ENCODE results near the gene CAPZA2.
A peak's percentile ranks its signal among the peaks of the same experiment; 100 is the strongest.
"Not testable (repeated sequence)": the region's sequence is repeated elsewhere in the genome, so short reads cannot be mapped to it uniquely, and the experiment has no call there.

The CAPZA2 gene

DNA sequence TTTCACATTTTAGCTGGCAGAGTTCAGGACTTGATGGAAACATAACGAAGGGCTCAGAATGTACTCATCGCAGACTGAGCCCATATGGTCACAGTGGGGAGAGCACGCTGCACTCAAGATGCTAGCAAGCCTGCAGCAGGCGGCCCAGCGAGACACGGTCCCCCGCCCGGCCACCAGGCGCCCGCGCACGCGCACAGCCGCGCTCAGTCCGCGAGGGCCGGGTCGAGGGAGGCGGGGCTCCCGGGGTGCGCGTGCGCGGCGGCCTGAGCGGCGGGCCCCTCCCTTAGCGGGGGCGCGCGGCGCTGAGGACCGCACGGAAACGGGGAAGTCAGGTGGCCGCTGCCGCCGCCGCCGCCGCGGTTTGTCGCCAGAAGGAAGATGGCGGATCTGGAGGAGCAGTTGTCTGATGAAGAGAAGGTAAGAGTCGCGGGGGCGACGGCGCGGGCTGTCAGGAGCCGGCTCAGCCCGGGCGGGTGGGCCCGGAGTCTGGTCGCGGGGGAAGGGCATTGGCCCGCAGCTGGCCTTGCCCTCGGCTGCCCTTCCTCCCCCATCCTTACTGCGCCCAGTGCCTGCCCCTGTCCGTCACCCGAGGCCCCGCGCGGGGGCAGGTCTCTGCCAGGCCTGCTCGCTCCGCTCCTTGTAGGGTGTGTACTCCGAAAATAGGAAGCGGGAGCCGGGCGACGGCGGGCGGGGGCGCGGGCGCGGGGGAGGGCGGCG is at the start of gene CAPZA2:
CAPZA2 (plus strand) TSS at position 354 of the 717 bp plus-strand sequence; CDS start at position 379, 25 bp downstream.
- H3K4me3 ChIP-seq, result peak within 1 kb of the TSS; percentile 91
- no peaks in the 10 kb centered on the region for H3K27me3 ChIP-seq (ENCODE audit: low read depth)
- in situ Hi-C loops (cut with MboI; ENCODE audit: low sequenced_read_pairs), result no loop called here

DNA sequence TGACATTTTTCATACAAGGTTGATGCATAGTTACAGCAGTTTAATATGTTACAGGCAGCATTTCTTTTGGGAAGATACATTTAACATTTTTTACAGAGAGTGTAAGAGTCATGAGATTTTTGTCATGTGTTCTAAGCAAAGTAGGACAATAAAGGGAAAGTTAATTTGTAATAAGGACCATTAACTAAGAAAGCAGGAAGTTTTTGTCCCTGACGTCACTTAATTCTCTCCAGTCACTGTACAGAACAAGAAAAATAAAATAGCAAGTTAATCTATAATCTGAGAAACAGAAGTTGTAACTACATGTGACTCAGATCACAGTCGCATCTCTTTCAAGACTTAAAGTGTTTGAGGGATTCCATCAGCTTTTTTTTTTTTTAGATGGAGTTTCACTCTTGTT is 49.5 kb upstream of the CAPZA2 start:
- Histone ChIP-seq H3K4me3 (no peak overlapping the region), H3K27me3 (ENCODE audit: low read depth) (no peaks in the 10 kb centered on the region), H3K4me1 (peaks cover 4% of the 10 kb centered on the region), H3K9me3 (no peaks in the 10 kb centered on the region), H3K36me3 (replicated peaks) (no peaks in the 10 kb centered on the region)
- in situ Hi-C loops (cut with MboI; ENCODE audit: low sequenced_read_pairs), result loop anchor here (5.0 to 25.0 kb wide), 4 partner anchors 151 to 651 kb away; partner anchors contain the start of gene MET
- no peak for DNase-seq (ENCODE audit: low spot score in 2 of 2)

More for the DNA sequence above, at the start of gene CAPZA2:
- DNase-seq (ENCODE audit: low spot score in 2 of 2), result peak; percentile 85 to 94
- Histone ChIP-seq H3K9me3 (no peaks in the 10 kb centered on the region), H3K4me1 (peaks cover 8% of the 10 kb centered on the region), H3K36me3 (replicated peaks) (no peaks in the 10 kb centered on the region)

DNA sequence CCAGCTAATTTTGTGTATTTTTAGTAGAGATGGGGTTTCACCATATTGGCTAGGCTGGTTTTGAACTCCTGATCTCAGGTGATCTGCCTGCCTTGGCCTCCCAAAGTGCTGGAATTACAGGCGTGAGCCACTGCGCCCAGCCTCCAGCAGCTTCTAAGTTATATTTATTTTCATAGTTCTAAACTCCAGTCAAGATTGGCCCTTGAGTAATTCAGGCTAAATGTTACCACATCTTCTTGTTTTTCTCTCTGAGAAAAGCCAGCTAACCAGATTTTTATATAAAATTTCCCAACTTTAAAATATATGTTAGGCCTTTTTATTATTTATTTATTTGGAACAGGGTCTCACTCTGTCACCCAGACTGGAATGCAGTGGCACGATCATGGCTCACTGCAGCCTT is 49.0 kb upstream of the CAPZA2 start:
- in situ Hi-C loops (cut with MboI; ENCODE audit: low sequenced_read_pairs), result loop anchor here (5.0 to 25.0 kb wide), 4 partner anchors 151 to 651 kb away; partner anchors contain the start of gene MET
- not testable (repeated sequence) for DNase-seq (ENCODE audit: low spot score in 2 of 2); H3K27me3 ChIP-seq (ENCODE audit: low read depth); H3K9me3 ChIP-seq; H3K4me1 ChIP-seq; H3K4me3 ChIP-seq; H3K36me3 ChIP-seq (replicated peaks)

DNA sequence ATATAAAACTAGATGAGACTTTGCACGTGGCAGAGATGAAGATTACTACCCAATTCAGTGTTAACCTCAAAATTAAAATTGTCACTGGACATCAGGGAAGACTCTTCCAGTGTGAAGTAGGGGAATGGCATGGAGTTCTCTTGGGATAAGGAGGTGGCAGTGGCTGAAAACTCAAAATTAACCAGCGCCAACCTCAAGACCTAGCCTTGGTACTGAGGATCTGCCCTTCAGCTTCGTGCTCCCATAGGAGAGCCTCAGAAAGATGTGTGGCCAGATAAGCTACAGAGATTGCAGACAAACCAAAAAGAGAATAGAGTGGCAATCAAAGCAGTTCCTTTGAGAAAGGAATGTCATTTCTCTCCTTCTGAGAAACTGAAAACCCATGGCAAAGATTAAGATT is 47.3 kb upstream of the CAPZA2 start:
- H3K9me3 ChIP-seq, result no peaks in the 10 kb centered on the region
- no peaks in the 10 kb centered on the region for H3K27me3 ChIP-seq (ENCODE audit: low read depth)
- no peak for DNase-seq (ENCODE audit: low spot score in 2 of 2)
- H3K4me3 ChIP-seq, result no peak overlapping the region
- no peaks in the 10 kb centered on the region for H3K4me1 ChIP-seq
- no peaks in the 10 kb centered on the region for H3K36me3 ChIP-seq (replicated peaks)
- in situ Hi-C loops (cut with MboI; ENCODE audit: low sequenced_read_pairs), result loop anchor here (10.0 to 25.0 kb wide), 3 partner anchors 153 to 653 kb away; partner anchors contain the start of gene MET

DNA sequence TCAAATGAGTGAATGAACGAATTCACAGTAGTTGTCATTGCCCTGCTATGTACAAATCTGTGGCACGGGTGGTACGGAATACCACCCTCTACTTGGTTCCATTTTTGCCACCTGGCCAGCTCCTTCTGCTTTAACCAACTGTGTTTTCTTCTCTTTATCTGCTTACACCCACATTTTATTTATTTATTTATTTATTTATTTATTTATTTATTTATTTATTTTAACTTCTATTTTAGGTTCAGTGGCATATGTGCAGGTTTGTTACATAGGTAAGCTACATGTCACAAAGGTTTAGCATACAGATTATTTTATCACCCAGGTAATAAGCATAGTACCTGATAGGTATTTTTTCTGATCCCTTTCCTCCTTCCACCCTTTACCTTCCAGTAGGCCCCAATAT is 42.2 kb upstream of the CAPZA2 start:
- no peak for DNase-seq (ENCODE audit: low spot score in 2 of 2)
- Histone ChIP-seq H3K4me3 (no peak overlapping the region), H3K9me3 (no peaks in the 10 kb centered on the region), H3K27me3 (ENCODE audit: low read depth) (peaks cover 4% of the 10 kb centered on the region; the same call in 1 of the 2 replicates), H3K36me3 (replicated peaks) (no peaks in the 10 kb centered on the region), H3K4me1 (no peaks in the 10 kb centered on the region)
- in situ Hi-C loops (cut with MboI; ENCODE audit: low sequenced_read_pairs), result loop anchor here (25.0 kb wide), 2 partner anchors 158 to 658 kb away; partner anchors contain the start of gene MET

DNA sequence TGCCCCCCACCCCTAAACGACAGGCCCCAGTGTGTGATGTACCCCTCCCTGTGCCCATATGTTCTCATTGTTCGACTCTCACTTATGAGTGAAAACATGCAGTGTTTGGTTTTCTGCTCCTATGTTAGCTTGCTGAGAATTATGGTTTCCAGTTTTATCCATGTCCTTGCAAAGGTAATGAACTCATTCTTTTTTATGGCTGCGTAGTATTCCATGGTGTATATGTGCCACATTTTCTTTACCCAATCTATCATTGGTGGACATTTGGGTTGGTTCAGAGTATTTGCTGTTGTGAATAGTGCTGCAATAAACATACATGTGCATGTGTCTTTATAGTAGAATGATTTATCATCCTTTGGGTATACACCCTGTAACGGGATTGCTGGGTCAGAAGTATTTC is 40.7 kb upstream of the CAPZA2 start:
- not testable (repeated sequence) for H3K27me3 ChIP-seq (ENCODE audit: low read depth); H3K9me3 ChIP-seq; H3K4me1 ChIP-seq; DNase-seq (ENCODE audit: low spot score in 2 of 2); H3K4me3 ChIP-seq; H3K36me3 ChIP-seq (replicated peaks)
- in situ Hi-C loops (cut with MboI; ENCODE audit: low sequenced_read_pairs), result loop anchor here (25.0 kb wide), 2 partner anchors 159 to 659 kb away; partner anchors contain the start of gene MET

DNA sequence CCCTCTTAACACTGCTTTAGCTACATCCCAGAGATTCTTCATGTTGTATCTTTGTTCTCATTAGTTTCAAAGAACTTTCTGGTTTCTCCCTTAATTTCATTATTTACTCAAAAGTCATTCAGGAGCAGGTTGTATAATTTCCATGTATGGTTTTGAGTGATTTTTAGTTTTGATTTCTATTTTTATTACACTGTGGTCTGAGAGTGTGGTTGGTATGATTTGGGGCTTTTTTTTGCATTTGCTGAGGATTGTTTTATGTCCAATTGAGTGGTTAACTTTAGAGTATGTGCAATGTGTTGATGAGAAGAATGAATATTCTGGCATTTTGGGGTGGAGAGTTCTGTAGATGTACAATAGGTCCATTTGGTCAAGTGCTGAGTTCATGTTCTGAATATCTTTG is 37.9 kb upstream of the CAPZA2 start:
- no peaks in the 10 kb centered on the region for H3K36me3 ChIP-seq (replicated peaks)
- DNase-seq (ENCODE audit: low spot score in 2 of 2), result no peak
- H3K27me3 ChIP-seq (ENCODE audit: low read depth), result peaks cover 5% of the 10 kb centered on the region
- no peaks in the 10 kb centered on the region for H3K9me3 ChIP-seq
- in situ Hi-C loops (cut with MboI; ENCODE audit: low sequenced_read_pairs), result loop anchor here (25.0 kb wide), 2 partner anchors 162 to 662 kb away; partner anchors contain the start of gene MET
- no peak overlapping the region for H3K4me3 ChIP-seq
- H3K4me1 ChIP-seq, result no peaks in the 10 kb centered on the region

GRCh38 chr7:116828281-116828680 is 34.1 kb upstream of the CAPZA2 start:
- no peak overlapping the region for H3K4me3 ChIP-seq
- H3K27me3 ChIP-seq (ENCODE audit: low read depth), result peaks cover 5% of the 10 kb centered on the region
- in situ Hi-C loops (cut with MboI; ENCODE audit: low sequenced_read_pairs), result no loop called here
- DNase-seq (ENCODE audit: low spot score in 2 of 2), result no peak
- H3K9me3 ChIP-seq, result no peaks in the 10 kb centered on the region
- H3K4me1 ChIP-seq, result no peaks in the 10 kb centered on the region
- H3K36me3 ChIP-seq (replicated peaks), result no peaks in the 10 kb centered on the region

- Histone ChIP-seq H3K4me3 (no peak overlapping the region), H3K4me1 (no peaks in the 10 kb centered on the region), H3K9me3 (no peaks in the 10 kb centered on the region), H3K36me3 (replicated peaks) (no peaks in the 10 kb centered on the region), H3K27me3 (ENCODE audit: low read depth) (peaks cover 4% of the 10 kb centered on the region)
- DNase-seq (ENCODE audit: low spot score in 2 of 2), result no peak
- in situ Hi-C loops (cut with MboI; ENCODE audit: low sequenced_read_pairs), result no loop called here
Observed at GRCh38 chr7:116829041-116829440, 33.3 kb upstream of the CAPZA2 start.

DNA sequence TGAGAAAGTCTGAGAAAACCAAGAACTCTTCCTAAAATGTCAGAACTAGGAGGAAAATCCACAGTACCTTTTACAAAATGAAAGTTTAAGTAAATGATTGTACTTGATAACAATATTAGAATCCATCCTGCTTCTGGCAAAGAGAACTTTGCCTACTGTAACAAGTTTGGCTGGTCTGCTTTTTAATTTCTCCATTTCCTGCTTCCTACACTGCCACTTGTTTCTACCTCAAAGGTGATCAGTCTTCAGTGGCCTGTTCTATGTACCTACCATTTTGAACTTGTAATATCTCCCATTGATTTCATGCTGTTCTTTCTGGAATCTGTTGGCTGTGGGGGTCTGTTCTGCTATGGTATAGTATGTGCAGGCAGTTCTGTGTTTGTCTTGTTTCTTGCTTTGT is 32.9 kb upstream of the CAPZA2 start:
- in situ Hi-C loops (cut with MboI; ENCODE audit: low sequenced_read_pairs), result no loop called here
- Histone ChIP-seq H3K36me3 (replicated peaks) (no peaks in the 10 kb centered on the region), H3K9me3 (no peaks in the 10 kb centered on the region), H3K4me1 (no peaks in the 10 kb centered on the region), H3K4me3 (no peak overlapping the region), H3K27me3 (ENCODE audit: low read depth) (peaks cover 2% of the 10 kb centered on the region; the same call in 1 of the 2 replicates)
- DNase-seq (ENCODE audit: low spot score in 2 of 2), result no peak

DNA sequence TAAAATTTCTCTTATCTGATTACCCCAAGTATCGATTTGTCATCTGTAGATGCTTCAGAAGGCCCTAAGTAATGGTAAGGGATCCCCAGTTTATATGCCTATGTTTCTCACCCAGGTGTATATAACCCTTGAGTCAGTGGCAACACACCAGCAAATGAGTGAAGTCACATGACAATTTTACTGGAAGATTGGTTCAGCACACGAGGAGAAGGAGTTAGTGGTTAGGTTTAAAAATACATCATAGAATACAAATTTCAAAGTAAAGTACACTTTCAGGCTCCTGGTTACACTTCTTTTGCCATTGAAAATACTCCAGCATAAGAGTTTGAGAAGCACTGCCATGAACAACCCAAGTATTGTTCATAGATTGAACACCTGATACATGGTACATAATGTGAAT is 29.7 kb upstream of the CAPZA2 start:
- Histone ChIP-seq H3K36me3 (replicated peaks) (no peaks in the 10 kb centered on the region), H3K9me3 (no peaks in the 10 kb centered on the region), H3K27me3 (ENCODE audit: low read depth) (no peaks in the 10 kb centered on the region), H3K4me3 (no peak overlapping the region), H3K4me1 (no peaks in the 10 kb centered on the region)
- no peak for DNase-seq (ENCODE audit: low spot score in 2 of 2)
- in situ Hi-C loops (cut with MboI; ENCODE audit: low sequenced_read_pairs), result no loop called here

DNA sequence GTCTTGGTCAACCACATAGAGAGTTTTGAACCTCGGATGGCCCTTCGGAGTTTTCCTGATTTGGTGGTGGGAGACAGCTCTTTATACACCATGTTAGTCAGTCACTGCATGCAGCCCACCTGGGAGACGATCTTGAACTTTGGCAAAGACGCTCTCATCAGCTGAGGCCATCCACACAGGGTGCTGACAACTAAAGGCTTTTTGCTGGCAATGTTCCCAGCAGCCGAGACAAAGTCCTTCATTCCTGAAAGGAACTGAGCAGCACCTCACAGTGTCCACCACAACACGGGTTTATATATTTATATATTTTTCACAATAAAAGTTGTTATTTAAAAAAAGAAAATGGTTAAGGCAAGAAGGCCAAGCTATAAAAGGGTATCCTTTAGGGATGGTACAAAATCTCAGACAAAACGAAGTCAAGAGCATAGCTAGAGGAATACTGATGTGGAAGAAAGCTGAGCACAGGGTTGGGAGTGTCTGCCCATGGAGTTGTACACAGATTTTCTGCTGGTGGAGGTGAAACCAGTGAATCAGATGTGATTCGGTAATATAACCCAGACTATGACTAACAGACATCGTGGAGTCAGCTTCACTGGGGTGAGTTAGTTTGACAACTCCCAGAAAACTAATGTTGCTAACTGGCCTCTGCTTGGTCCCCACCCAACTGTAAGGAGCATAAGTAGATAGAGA is 27.4 kb upstream of the CAPZA2 start:
- H3K4me1 ChIP-seq, result no peaks in the 10 kb centered on the region

DNA sequence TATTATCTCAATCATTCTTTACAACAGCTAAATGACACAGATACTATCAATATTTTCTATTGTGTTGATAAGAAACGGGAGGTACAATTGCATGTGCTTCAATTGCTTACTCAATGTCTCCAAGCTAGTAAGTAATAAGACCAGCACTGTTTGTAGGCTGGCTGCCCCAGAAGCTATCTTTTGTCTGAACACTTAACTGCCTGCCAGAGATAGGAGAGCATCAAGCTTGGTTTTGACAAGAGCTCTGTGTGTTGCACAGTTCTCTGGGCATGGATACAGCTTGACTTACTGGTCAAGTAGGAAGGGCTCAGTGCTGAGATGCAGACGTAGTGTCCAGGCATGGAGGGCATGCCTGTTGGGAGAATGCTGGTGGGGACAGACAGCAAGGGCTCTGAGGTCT is 26.3 kb upstream of the CAPZA2 start:
- Histone ChIP-seq H3K9me3 (no peaks in the 10 kb centered on the region; the same call in 1 of the 2 replicates), H3K27me3 (ENCODE audit: low read depth) (peaks cover under 1% of the 10 kb centered on the region; the same call in 1 of the 2 replicates), H3K36me3 (replicated peaks) (no peaks in the 10 kb centered on the region), H3K4me1 (no peaks in the 10 kb centered on the region), H3K4me3 (no peak overlapping the region)
- DNase-seq (ENCODE audit: low spot score in 2 of 2), result no peak
- in situ Hi-C loops (cut with MboI; ENCODE audit: low sequenced_read_pairs), result no loop called here

More for the DNA sequence above, 27.4 kb upstream of the CAPZA2 start:
- Histone ChIP-seq H3K4me3 (no peak overlapping the region), H3K9me3 (no peaks in the 10 kb centered on the region), H3K36me3 (replicated peaks) (no peaks in the 10 kb centered on the region), H3K27me3 (ENCODE audit: low read depth) (no peaks in the 10 kb centered on the region)
- in situ Hi-C loops (cut with MboI; ENCODE audit: low sequenced_read_pairs), result no loop called here
- no peak for DNase-seq (ENCODE audit: low spot score in 2 of 2)

- peaks cover 2% of the 10 kb centered on the region; the same call in 1 of the 2 replicates for H3K27me3 ChIP-seq (ENCODE audit: low read depth)
- in situ Hi-C loops (cut with MboI; ENCODE audit: low sequenced_read_pairs), result no loop called here
- no peaks in the 10 kb centered on the region; the same call in 1 of the 2 replicates for H3K9me3 ChIP-seq
- no peaks in the 10 kb centered on the region for H3K4me1 ChIP-seq
- no peak for DNase-seq (ENCODE audit: low spot score in 2 of 2)
- no peaks in the 10 kb centered on the region for H3K36me3 ChIP-seq (replicated peaks)
- H3K4me3 ChIP-seq, result no peak overlapping the region
Observed at GRCh38 chr7:116836911-116837310, 25.5 kb upstream of the CAPZA2 start.
